CD4-positive, alpha-beta T cell (primary cell): Measurements from ENCODE around the gene BARX1. TPM values are rescaled to one million over a fixed set of nuclear protein-coding genes. Genes with fewer than 3 reads are reported as not detected.

ENCODE experiments used
- ATAC-seq: fragments of 200-7000 bp; cut with Tn5 transposase; one replicate; pipeline ENCODE4 v1.10.0; 2022; ENCODE audit warnings: mild to moderate bottlenecking; ENCODE audit not compliant: poor library complexity
- CTCF ChIA-PET: fragments of 350-600 bp; sonication (Branson Sonifier 250); formaldehyde crosslinking; loops from one replicate; lab custom pipeline; 2021; ENCODE audit warnings: antibody characterized with exemption, inconsistent platforms; lab: Charles Lee
- POLR2A ChIA-PET: fragments of 350-600 bp; sonication (Branson Sonifier 250); formaldehyde crosslinking; loops from one replicate; lab custom pipeline; 2021; ENCODE audit warnings: antibody characterized with exemption, inconsistent platforms; lab: Charles Lee
- DNase-seq, 14 experiments: peaks; one replicate each; pipeline ENCODE4 v3.0.0-alpha.2; 2013 to 2020; ENCODE audit warnings: mixed read lengths in 2 of 14
- H3K27ac ChIP-seq, 2 donors: one replicate each; pipeline versions ENCODE4 v1.5.1 to v1.7.0; 2013; ENCODE audit warnings: low read length in 2 of 2, low read depth in 1 of 2, mild to moderate bottlenecking in 1 of 2
- H3K27me3 ChIP-seq, 2 experiments: 1 replicate in 1 of 2; 2 replicates in 1 of 2; pipeline versions ENCODE4 v1.6.1 to v1.7.0; 2013; ENCODE audit warnings: low read length in 2 of 2, control low read depth in 1 of 2, mild to moderate bottlenecking in 1 of 2, moderate library complexity in 1 of 2; ENCODE audit not compliant: insufficient read depth in 2 of 2, control insufficient read depth in 1 of 2
- H3K36me3 ChIP-seq: one replicate; pipeline ENCODE4 v1.6.1; 2013; ENCODE audit warnings: low read length, control low read depth; ENCODE audit not compliant: insufficient read depth
- H3K4me1 ChIP-seq: one replicate; pipeline ENCODE4 v1.6.1; 2013; ENCODE audit warnings: low read length, control low read depth; ENCODE audit not compliant: insufficient read depth
- H3K4me3 ChIP-seq: one replicate; pipeline ENCODE4 v1.5.1; 2013; ENCODE audit warnings: mild to moderate bottlenecking, low read length, moderate library complexity
- H3K9me3 ChIP-seq, 2 experiments: 1 replicate in 1 of 2; 2 replicates in 1 of 2; pipeline versions ENCODE4 v1.6.1 to v1.7.0; 2013; ENCODE audit warnings: low read length in 2 of 2, mild to moderate bottlenecking in 2 of 2, control low read depth in 1 of 2, moderate library complexity in 1 of 2; ENCODE audit not compliant: control insufficient read depth in 1 of 2, insufficient read depth in 1 of 2
- H3K27ac Mint-ChIP-seq: one replicate; pipeline ENCODE4 v1.8.0; 2020; ENCODE audit warnings: mixed read lengths
- H3K27me3 Mint-ChIP-seq: one replicate; pipeline ENCODE4 v1.8.0; 2021; ENCODE audit warnings: mixed read lengths
- H3K36me3 Mint-ChIP-seq: one replicate; pipeline ENCODE4 v1.8.0; 2021; ENCODE audit warnings: low read depth, mixed read lengths
- H3K4me1 Mint-ChIP-seq: one replicate; pipeline ENCODE4 v1.8.0; 2021; ENCODE audit warnings: low read depth, mixed read lengths
- H3K4me3 Mint-ChIP-seq: one replicate; pipeline ENCODE4 v1.8.0; 2020; ENCODE audit warnings: mild to moderate bottlenecking, mixed read lengths
- H3K9me3 Mint-ChIP-seq: one replicate; pipeline ENCODE4 v1.8.0; 2020; ENCODE audit warnings: mixed read lengths
- CTCF ChIP-seq: fragments of 200-600 bp; IDR thresholded peaks from one replicate; pipeline ENCODE4 v1.8.0; 2022; ENCODE audit warnings: antibody characterized with exemption, mild to moderate bottlenecking
- intact Hi-C, 2 experiments: fragments of 100-400 bp; cut with DNase I in 1 of 2; cut with micrococcal nuclease in 1 of 2; formaldehyde crosslinking; loops; one replicate each; pipeline versions ENCODE4 v1.15.1 to v1.9.0; 2023 to 2025; cut with DNase I, micrococcal nuclease
- total RNA-seq, 174 experiments: library from RNA in 2 of 174; stranded (reverse) in 2 of 174; gene quantifications; one replicate each; pipeline ENCODE4 v1.2.3 and lab custom pipeline; 2021 to 2026

Gene BARX1
- total RNA-seq, 2 experiments from 2014 or later: 0.17 to 0.33 TPM

- Mint-ChIP-seq H3K4me3 (peak overlapping the region; percentile 84), H3K4me1 (peaks cover 50% of the 10 kb centered on the region), H3K9me3 (no peaks in the 10 kb centered on the region), H3K36me3 (no peaks in the 10 kb centered on the region), H3K27me3 (peaks cover 77% of the 10 kb centered on the region), H3K27ac (peak overlapping the region; percentile 45)
- Histone ChIP-seq H3K4me3 (no peak overlapping the region), H3K9me3 (peaks cover 0 to 62% of the 10 kb centered on the region in 2 experiments), H3K27me3 (peaks cover 83 to 87% of the 10 kb centered on the region in 2 experiments), H3K4me1 (peaks cover 71% of the 10 kb centered on the region), H3K27ac (no peak overlapping the region), H3K36me3 (no peaks in the 10 kb centered on the region)
- intact Hi-C loops: loop anchor here in 1 of 2 experiments (2.0 kb wide), 1 partner anchor 21 kb away; no protein-coding TSS in a partner anchor
- ATAC-seq: no peak
- ChIA-PET CTCF (no interaction called here), POLR2A (no interaction called here)
- TF ChIP-seq CTCF: no peak
- no peak for DNase-seq
Measured at GRCh38 chr9:93953496-93954433, 1.4 kb downstream of the BARX1 start.

DNA sequence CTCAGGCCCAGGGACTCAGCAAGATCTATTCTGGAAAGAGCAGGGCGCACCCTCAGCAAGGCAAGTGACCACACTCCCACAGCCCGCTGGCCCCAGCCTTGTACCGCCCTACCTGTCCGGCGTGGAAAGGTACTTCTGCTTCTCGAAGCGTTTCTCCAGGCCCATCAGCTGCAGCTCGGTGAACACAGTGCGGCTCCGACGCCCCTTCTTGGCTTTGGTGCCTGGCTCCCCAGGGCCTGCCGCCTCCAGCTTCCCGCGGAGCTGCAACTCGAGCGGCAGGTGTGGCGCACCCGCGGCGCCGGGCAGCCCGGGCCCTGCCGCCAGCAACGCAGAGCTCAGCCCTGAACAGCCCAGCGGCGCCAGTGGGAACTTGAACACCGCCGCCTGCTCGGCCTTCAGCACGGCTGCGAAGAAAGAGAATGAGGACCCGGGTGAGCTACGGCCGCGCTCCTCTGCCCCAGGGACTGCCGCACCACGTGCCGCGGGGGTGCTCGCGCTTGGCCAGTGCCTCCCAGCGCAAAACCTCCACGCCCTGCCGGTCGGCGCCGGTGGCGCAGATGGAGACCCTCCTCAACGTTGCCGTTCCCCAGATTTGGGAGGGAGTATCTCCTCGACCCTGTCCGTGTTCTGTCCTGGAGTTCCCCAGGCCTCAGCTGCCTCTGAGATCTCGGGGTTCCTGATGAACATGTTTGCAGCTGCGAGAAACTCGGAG, 2.2 kb downstream of the BARX1 start:
- H3K4me1 Mint-ChIP-seq: peaks cover 45% of the 10 kb centered on the region
- CTCF ChIA-PET: interaction anchor here (0.6 kb wide), 1 partner anchor 11 kb away, joined by 3 read pairs; no protein-coding TSS in a partner anchor
- TF ChIP-seq CTCF: no peak

DNA sequence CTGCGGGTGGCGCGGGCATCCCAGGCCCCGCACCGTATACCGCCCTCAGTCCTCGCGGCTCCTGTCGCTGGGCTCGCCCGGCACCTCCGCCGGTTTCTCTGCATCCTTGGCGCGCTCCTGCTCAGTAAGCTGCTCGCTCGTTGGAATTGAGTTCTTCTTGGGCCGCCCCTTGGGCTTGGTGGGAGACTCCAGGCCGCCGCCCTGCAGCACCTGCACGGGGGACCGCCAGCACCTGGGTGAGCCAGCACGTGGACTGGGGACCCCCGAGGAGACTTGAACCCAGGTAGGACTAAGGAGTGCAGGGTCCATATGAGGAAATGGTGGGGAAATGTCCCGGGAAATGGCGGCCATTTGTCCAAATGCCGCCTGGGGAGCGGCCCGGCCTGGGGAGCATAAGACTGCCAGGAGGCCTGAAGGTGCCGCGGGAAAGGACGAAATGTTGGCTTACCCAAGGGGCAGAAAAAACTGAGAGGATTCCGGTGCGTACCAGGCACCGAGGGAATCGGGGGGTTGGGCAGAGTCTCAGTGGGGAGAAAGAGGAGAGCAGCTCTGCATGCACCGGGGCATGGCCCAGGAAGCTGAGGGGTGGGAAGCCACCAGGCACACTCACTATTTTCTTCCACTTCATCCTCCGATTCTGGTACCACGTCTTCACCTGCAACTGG, 2.9 kb downstream of the BARX1 start:
- peak overlapping the region; percentile 74 for H3K4me3 Mint-ChIP-seq
- ATAC-seq: no peak
- Histone ChIP-seq H3K4me3 (peak overlapping the region; percentile 59), H3K4me1 (peaks cover 65% of the 10 kb centered on the region), H3K36me3 (no peaks in the 10 kb centered on the region), H3K27ac (no peak overlapping the region), H3K27me3 (peaks cover 83 to 86% of the 10 kb centered on the region in 2 experiments), H3K9me3 (peaks cover 0 to 58% of the 10 kb centered on the region in 2 experiments)
- no peaks in the 10 kb centered on the region for H3K9me3 Mint-ChIP-seq
- H3K4me1 Mint-ChIP-seq: peaks cover 39% of the 10 kb centered on the region
- no peak overlapping the region for H3K27ac Mint-ChIP-seq
- CTCF ChIA-PET: interaction anchor here (0.6 kb wide), 1 partner anchor 11 kb away, joined by 3 read pairs; no protein-coding TSS in a partner anchor
- H3K36me3 Mint-ChIP-seq: no peaks in the 10 kb centered on the region
- peaks cover 78% of the 10 kb centered on the region for H3K27me3 Mint-ChIP-seq
- DNase-seq: no peak
- intact Hi-C loops: loop anchor here in 1 of 2 experiments (2.0 kb wide), 1 partner anchor 19 kb away; no protein-coding TSS in a partner anchor
- no peak for TF ChIP-seq CTCF
- POLR2A ChIA-PET: no interaction called here

More for the DNA sequence above, 2.2 kb downstream of the BARX1 start:
- Mint-ChIP-seq H3K36me3 (no peaks in the 10 kb centered on the region), H3K27me3 (peaks cover 78% of the 10 kb centered on the region), H3K4me3 (peak overlapping the region; percentile 84), H3K9me3 (no peaks in the 10 kb centered on the region), H3K27ac (no peak overlapping the region)
- no peak for DNase-seq
- H3K27ac ChIP-seq: no peak overlapping the region
- intact Hi-C loops: loop anchor here in 1 of 2 experiments (2.0 kb wide), 1 partner anchor 20 kb away; no protein-coding TSS in a partner anchor
- H3K9me3 ChIP-seq: peaks cover 0 to 59% of the 10 kb centered on the region in 2 experiments
- H3K4me1 ChIP-seq: peaks cover 65% of the 10 kb centered on the region
- POLR2A ChIA-PET: no interaction called here
- no peaks in the 10 kb centered on the region for H3K36me3 ChIP-seq
- ATAC-seq: no peak
- H3K27me3 ChIP-seq: peaks cover 85 to 87% of the 10 kb centered on the region in 2 experiments
- no peak overlapping the region for H3K4me3 ChIP-seq
